OCI-LY7 (cell line): ENCODE results near the gene PRICKLE2. TPM values are rescaled to one million over a fixed set of nuclear protein-coding genes. Genes with fewer than 3 reads are reported as not detected.

Source experiments
- BruUV-seq: library from RNA; stranded (reverse); fragments of 400-500 nt; replicated peaks from 2 replicates; lab custom pipeline; 2021; lab: Mats Ljungman, UMichigan
- CTCF ChIA-PET: fragments of 300-600 bp; sonication (Branson Sonifier 250); formaldehyde crosslinking; loops from one replicate; lab custom pipeline; 2022; ENCODE audit warnings: antibody characterized with exemption; ENCODE audit not compliant: unreplicated experiment; lab: Charles Lee
- POLR2A ChIA-PET: fragments of 300-600 bp; sonication (Branson Sonifier 250); formaldehyde crosslinking; loops from one replicate; lab custom pipeline; 2022; ENCODE audit warnings: antibody characterized with exemption; lab: Charles Lee
- DNase-seq: peaks from one replicate; pipeline ENCODE4 v3.0.0-alpha.2; 2015; ENCODE audit warnings: low spot score
- H2AFZ ChIP-seq: fragments of 200-600 bp; sonication (generic), shearing (Covaris generic); 2 replicates; pipeline ENCODE4 v1.6.1; 2014; ENCODE audit warnings: mild to moderate bottlenecking, antibody characterized with exemption, low read length, moderate library complexity
- H3K27ac ChIP-seq: fragments of 200-600 bp; sonication (generic); 2 replicates; pipeline ENCODE4 v1.5.1; 2014; ENCODE audit warnings: mixed run types, low read depth, mild to moderate bottlenecking, moderate library complexity, low read length, inconsistent platforms; ENCODE audit not compliant: poor library complexity, severe bottlenecking
- H3K36me3 ChIP-seq: fragments of 200-600 bp; sonication (generic); 2 replicates; pipeline ENCODE4 v1.6.1; 2014; ENCODE audit warnings: mild to moderate bottlenecking, antibody characterized with exemption, low read length, moderate library complexity, mixed read lengths; ENCODE audit not compliant: insufficient read depth
- H3K4me1 ChIP-seq: fragments of 200-600 bp; sonication (generic); 2 replicates; pipeline ENCODE4 v1.5.1; 2014; ENCODE audit warnings: mild to moderate bottlenecking, low read length; ENCODE audit not compliant: insufficient read depth, poor library complexity, severe bottlenecking
- H3K4me2 ChIP-seq: fragments of 200-600 bp; sonication (generic); 2 replicates; pipeline ENCODE4 v1.6.1; 2014; ENCODE audit warnings: mild to moderate bottlenecking, low read length
- H3K4me3 ChIP-seq: fragments of 200-600 bp; sonication (generic); 2 replicates; pipeline ENCODE4 v1.5.1; 2014; ENCODE audit warnings: mild to moderate bottlenecking, low read depth, low read length; ENCODE audit not compliant: poor library complexity, severe bottlenecking
- H3K79me2 ChIP-seq: fragments of 200-600 bp; sonication (generic); 2 replicates; pipeline ENCODE4 v1.6.1; 2016; ENCODE audit warnings: low read depth, mild to moderate bottlenecking, low read length, moderate library complexity, mixed read lengths; ENCODE audit not compliant: insufficient read depth
- H3K9me2 ChIP-seq: fragments of 200-600 bp; sonication (generic); 2 replicates; pipeline ENCODE4 v1.6.1; 2016; ENCODE audit warnings: mild to moderate bottlenecking, low read length, mixed read lengths; ENCODE audit not compliant: insufficient read depth
- H3K9me3 ChIP-seq: fragments of 200-600 bp; sonication (generic); 2 replicates; pipeline ENCODE4 v1.6.1; 2014; ENCODE audit warnings: mild to moderate bottlenecking, mixed run types, low read length, mixed read lengths
- H4K20me1 ChIP-seq: fragments of 200-600 bp; sonication (generic); 2 replicates; pipeline ENCODE4 v1.6.1; 2014; ENCODE audit warnings: mild to moderate bottlenecking, antibody characterized with exemption, low read length, moderate library complexity, mixed read lengths; ENCODE audit not compliant: insufficient read depth
- CTCF ChIP-seq: fragments of 200-600 bp; sonication (generic); conservative IDR thresholded peaks from 2 replicates; pipeline ENCODE4 v1.5.1; 2014; ENCODE audit warnings: mild to moderate bottlenecking, antibody characterized with exemption, low read length, moderate library complexity, mixed read lengths
- EZH2phosphoT487 ChIP-seq: fragments of 200-600 bp; sonication (generic); IDR thresholded peaks from 2 replicates; pipeline ENCODE4 v1.6.1; 2018; ENCODE audit warnings: low read depth, borderline replicate concordance, mild to moderate bottlenecking, mixed run types, antibody characterized with exemption, low read length, moderate library complexity, mixed read lengths
- intact Hi-C: fragments of 100-400 bp; cut with micrococcal nuclease; formaldehyde crosslinking; loops from one replicate; pipeline ENCODE4 v1.10.0; 2022; ENCODE audit not compliant: unreplicated experiment
- total RNA-seq, 2 experiments: library from RNA; depleted of rRNA in 1 of 2; stranded (reverse); fragments of >200 nt in 1 of 2; shearing (Covaris generic) in 1 of 2; gene quantifications; 2 replicates each; pipeline ENCODE4 v1.2.3, GENCODE V29; 2014 to 2022

The PRICKLE2 gene
- total RNA-seq, 2 experiments from 2014 or later, result 2.0 to 3.9 TPM

- TF ChIP-seq EZH2phosphoT487 (no peak), CTCF (no peak)
These were observed 170.2 kb downstream of the PRICKLE2 start for GRCh38 chr3:64055076-64055475.

DNA sequence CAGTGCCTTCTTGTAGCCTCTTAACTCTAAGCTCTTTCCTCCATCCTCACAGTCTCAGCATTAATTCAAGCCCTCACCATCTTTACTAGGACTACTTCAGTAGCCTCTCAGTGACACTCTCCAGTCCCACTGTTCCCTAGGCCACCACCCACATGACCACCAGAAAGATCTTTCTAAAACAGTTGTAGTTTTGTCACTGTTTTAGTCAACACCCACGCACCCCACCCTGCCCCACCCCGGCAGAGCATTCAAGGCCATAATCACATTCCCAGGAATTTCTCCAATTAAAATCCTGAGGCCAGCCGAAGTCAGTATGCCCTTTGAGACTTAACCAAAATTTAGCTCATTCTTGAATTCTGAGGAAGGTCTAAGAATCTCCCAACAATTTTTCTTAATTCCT, 170.8 kb downstream of the PRICKLE2 start:
- intact Hi-C loops, result no loop called here
- H3K9me3 ChIP-seq, result no peaks in the 10 kb centered on the region
- no peak overlapping the region for H3K27ac ChIP-seq
- TF ChIP-seq CTCF (no peak), EZH2phosphoT487 (no peak)
- ChIA-PET CTCF (no interaction called here), POLR2A (interaction anchor here (0.8 to 1.6 kb wide), 2 partner anchors 15 to 82 kb away, joined by 5 to 6 read pairs; no protein-coding TSS in a partner anchor)
- no peak for DNase-seq
- no peaks in the 10 kb centered on the region for H3K79me2 ChIP-seq
- no peaks in the 10 kb centered on the region for H3K9me2 ChIP-seq
- no peak overlapping the region for H3K4me3 ChIP-seq
- no peak overlapping the region for H3K4me2 ChIP-seq
- no TSS peak for BruUV-seq
- no peaks in the 10 kb centered on the region for H3K4me1 ChIP-seq
- no peaks in the 10 kb centered on the region for H4K20me1 ChIP-seq
- no peak overlapping the region for H2AFZ ChIP-seq
- no peaks in the 10 kb centered on the region for H3K36me3 ChIP-seq

More at GRCh38 chr3:64055076-64055475, 170.2 kb downstream of the PRICKLE2 start:
- BruUV-seq, result no TSS peak
- Histone ChIP-seq H3K27ac (no peak overlapping the region), H3K9me3 (no peaks in the 10 kb centered on the region), H3K9me2 (no peaks in the 10 kb centered on the region), H3K79me2 (no peaks in the 10 kb centered on the region), H3K4me3 (no peak overlapping the region), H4K20me1 (no peaks in the 10 kb centered on the region), H3K36me3 (no peaks in the 10 kb centered on the region), H3K4me2 (no peak overlapping the region), H3K4me1 (no peaks in the 10 kb centered on the region), H2AFZ (no peak overlapping the region)
- POLR2A ChIA-PET, result interaction anchor here (0.6 to 0.8 kb wide), 2 partner anchors 59 to 82 kb away, joined by 4 to 6 read pairs; no protein-coding TSS in a partner anchor
- no peak for DNase-seq
- CTCF ChIA-PET, result no interaction called here
- intact Hi-C loops, result no loop called here

- no peak overlapping the region for H3K27ac ChIP-seq
- H3K4me3 ChIP-seq, result no peak overlapping the region
- ChIA-PET CTCF (no interaction called here), POLR2A (interaction anchor here (1.6 kb wide), 1 partner anchor 14 kb away, joined by 5 read pairs; no protein-coding TSS in a partner anchor)
- H3K36me3 ChIP-seq, result no peaks in the 10 kb centered on the region
- no peaks in the 10 kb centered on the region for H3K9me2 ChIP-seq
- H3K9me3 ChIP-seq, result no peaks in the 10 kb centered on the region
- TF ChIP-seq EZH2phosphoT487, result no peak
- TF ChIP-seq CTCF, result no peak
- H3K4me1 ChIP-seq, result no peaks in the 10 kb centered on the region
- H2AFZ ChIP-seq, result no peak overlapping the region
- no TSS peak for BruUV-seq
- no peaks in the 10 kb centered on the region for H3K79me2 ChIP-seq
- DNase-seq, result no peak
- no peaks in the 10 kb centered on the region for H4K20me1 ChIP-seq
- intact Hi-C loops, result no loop called here
- H3K4me2 ChIP-seq, result no peak overlapping the region
These were observed 171.7 kb downstream of the PRICKLE2 start for GRCh38 chr3:64053581-64053980.
